Right lobe of liver (tissue), 6 donors: ENCODE data around the gene ELL. TPM values are rescaled to one million over a fixed set of nuclear protein-coding genes. Genes with fewer than 3 reads are reported as not detected.

ENCODE experiments used
- ATAC-seq, 4 donors: fragments of 200-7000 bp; cut with Tn5 transposase; one replicate each; pipeline ENCODE4 v1.9.1; 2020; ENCODE audit warnings: mild to moderate bottlenecking in 4 of 4, moderate library complexity in 4 of 4
- DNase-seq, 3 donors: peaks; one replicate each; pipeline ENCODE4 v3.0.0-alpha.2; 2020
- H3K27ac ChIP-seq, 3 donors: fragments of 200-600 bp; one replicate each; pipeline ENCODE4 v1.8.0; 2022
- H3K27me3 ChIP-seq, 2 donors: fragments of 200-600 bp; one replicate each; pipeline ENCODE4 v1.8.0; 2022
- H3K36me3 ChIP-seq, 4 donors: fragments of 200-600 bp; sonication (generic) in 1 of 4; one replicate each; pipeline versions ENCODE4 v1.5.1 to v1.8.0; 2017 to 2022; ENCODE audit warnings: control low read depth in 1 of 4
- H3K4me1 ChIP-seq, 4 donors: fragments of 200-600 bp; sonication (generic) in 1 of 4; one replicate each; pipeline versions ENCODE4 v1.5.1 to v1.8.0; 2017 to 2022; ENCODE audit warnings: control low read depth in 1 of 4
- H3K4me3 ChIP-seq, 3 donors: fragments of 200-600 bp; one replicate each; pipeline ENCODE4 v1.8.0; 2022
- H3K9me3 ChIP-seq, 4 donors: fragments of 200-600 bp; sonication (generic) in 1 of 4; one replicate each; pipeline versions ENCODE4 v1.5.1 to v1.8.0; 2017 to 2022; ENCODE audit warnings: control low read depth in 1 of 4
- CTCF ChIP-seq, 4 donors: fragments of 200-600 bp in 3 of 4; fragments of 450-650 bp in 1 of 4; IDR thresholded peaks; one replicate each; pipeline versions ENCODE4 v1.5.1 to v1.8.0; 2016 to 2022; ENCODE audit warnings: antibody characterized with exemption in 4 of 4, mild to moderate bottlenecking in 2 of 4
- POLR2A ChIP-seq: fragments of 450-650 bp; IDR thresholded peaks from one replicate; pipeline ENCODE4 v1.6.1; 2017; ENCODE audit warnings: antibody characterized with exemption, mild to moderate bottlenecking
- WGBS: methylation state at CpG from one replicate; pipeline ENCODE4 v1.1.6; 2018; ENCODE audit warnings: low coverage, low lambda C conversion rate; ENCODE audit not compliant: insufficient coverage; ENCODE audit errors: missing lambda C conversion rate; 5-methylcytosine and 5-hydroxymethylcytosine counted together
- intact Hi-C, 2 donors: fragments of 100-400 bp; cut with DNase I; formaldehyde crosslinking; loops; one replicate each; pipeline versions ENCODE4 v1.11.2 to v1.14.1; 2022
- total RNA-seq, 6 experiments: library from RNA; depleted of rRNA in 2 of 6; stranded (reverse); fragments of >200 nt in 2 of 6; fragmentation: NEBNext Ultra II Directional in 3 of 6; extraction: Animal tissue kit (Norgen Biotek cat#: 25700) in 3 of 6; gene quantifications; one replicate each; pipeline versions ENCODE4 v1.1.0 to v1.2.4, GENCODE V29; 2016 to 2023
- donor health status: DM: no; HTN: yes; CAD: no.
- donor health status: DM: no; HTN: no; CAD: no.
- donor health status: DM: no; HTN: no; CAD: no.
- donor health status: DM: no; HTN: yes; CAD: no.
- donor health status: DM: no; HTN: yes; CAD: no.

The ELL gene
- total RNA-seq, 6 experiments from 2014 or later, result 5.3 to 11.9 (median 8.6) TPM

DNA sequence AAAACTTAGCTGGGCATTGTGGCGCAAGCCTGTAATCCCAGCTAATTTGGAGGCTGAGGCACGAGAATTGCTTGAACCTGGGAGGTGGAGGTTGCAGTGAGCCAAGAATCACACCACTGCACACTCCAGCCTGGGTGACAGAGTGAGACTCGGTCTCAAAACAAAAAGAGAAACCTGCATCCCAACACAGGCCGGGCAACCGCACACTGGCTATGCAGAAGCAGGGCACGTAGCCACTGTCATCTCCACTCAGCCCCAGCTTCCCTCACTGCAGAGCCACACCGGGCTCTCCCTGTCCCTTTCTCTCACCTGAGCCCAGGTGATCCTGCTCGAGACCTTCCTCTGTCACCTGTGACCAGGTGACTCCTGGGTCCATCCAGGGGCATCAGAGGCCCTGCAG is 11.7 kb downstream of the ELL start:
- no peaks in the 10 kb centered on the region for H3K9me3 ChIP-seq
- DNase-seq (no peak), ATAC-seq (no peak)
- peaks cover 5 to 64% (median 35%) of the 10 kb centered on the region in 4 donors for H3K4me1 ChIP-seq
- no peak overlapping the region for H3K4me3 ChIP-seq
- 83% methylated on average over 4 of the region's 8 CpGs for WGBS
- no peak for TF ChIP-seq CTCF (IDR thresholded peaks at IDR 0.05)
- no peak for TF ChIP-seq POLR2A
- H3K27ac ChIP-seq, result peak overlapping the region in 1 of 3 donors; percentile 36
- no peaks in the 10 kb centered on the region for H3K36me3 ChIP-seq
- intact Hi-C loops, result loop anchor here in 1 of 2 donors (10.0 kb wide), 1 partner anchor 55 kb away; no protein-coding TSS in a partner anchor
- no peaks in the 10 kb centered on the region for H3K27me3 ChIP-seq

GRCh38 chr19:18508585-18508984 is 13.3 kb downstream of the ELL start:
- DNase-seq (no peak), ATAC-seq (no peak)
- TF ChIP-seq POLR2A, result no peak
- no peak for TF ChIP-seq CTCF (IDR thresholded peaks at IDR 0.05)
- Histone ChIP-seq H3K27me3 (no peaks in the 10 kb centered on the region), H3K27ac (peak overlapping the region in 2 of 3 donors; percentile 89 to 92), H3K4me3 (no peak overlapping the region), H3K4me1 (peaks cover 5 to 64% (median 39%) of the 10 kb centered on the region in 4 donors), H3K36me3 (no peaks in the 10 kb centered on the region), H3K9me3 (no peaks in the 10 kb centered on the region)
- intact Hi-C loops, result no loop called here
- WGBS, result 80% methylated on average over 1 of the region's 7 CpGs

DNA sequence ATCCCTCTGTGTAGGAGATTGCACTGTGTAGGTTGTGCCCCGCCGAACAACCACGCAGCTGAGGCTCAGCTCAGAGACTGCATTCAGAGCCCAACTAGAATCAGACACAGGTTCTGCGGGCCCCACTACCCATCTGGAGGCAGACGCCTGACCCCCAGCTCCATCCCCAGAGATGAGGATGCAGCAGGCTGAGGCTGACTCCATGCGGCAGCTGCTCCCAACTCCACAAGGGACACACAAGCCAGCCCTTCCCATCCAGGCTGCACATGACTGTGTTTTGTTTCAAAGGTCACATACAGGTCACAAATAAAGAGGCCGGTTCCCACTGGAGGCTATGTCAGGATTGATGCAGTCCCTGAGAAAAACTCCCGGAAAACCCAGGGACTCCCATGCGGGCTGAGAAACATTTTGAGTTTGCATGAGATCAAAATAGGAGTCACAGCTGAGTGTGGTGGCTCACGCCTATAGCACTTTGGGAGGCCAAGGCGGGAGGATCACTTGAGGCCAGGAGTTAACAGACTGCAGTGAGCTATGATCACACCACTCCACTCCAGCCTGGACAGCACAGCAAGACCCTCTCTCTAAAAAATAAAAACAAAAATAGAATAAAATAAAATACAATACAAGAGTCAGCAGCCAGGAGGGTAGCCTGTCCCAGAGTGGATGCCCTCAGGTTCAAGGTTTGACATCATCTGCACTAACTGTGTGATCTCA is 14.0 kb downstream of the ELL start:
- DNase-seq (peak in 2 of 3 donors; percentile 80 to 82), ATAC-seq (peak; percentile 44 to 67 (median 58))
- 45% methylated on average over 9 of the region's 11 CpGs for WGBS
- TF ChIP-seq POLR2A, result no peak
- peak in 2 of 4 donors; percentile 14 to 23 for TF ChIP-seq CTCF (IDR thresholded peaks at IDR 0.05)
- intact Hi-C loops, result no loop called here
- H3K4me3 ChIP-seq, result no peak overlapping the region
- H3K36me3 ChIP-seq, result no peaks in the 10 kb centered on the region
- H3K9me3 ChIP-seq, result no peaks in the 10 kb centered on the region
- peak overlapping the region in 2 of 3 donors; percentile 89 to 92 for H3K27ac ChIP-seq
- H3K27me3 ChIP-seq, result no peaks in the 10 kb centered on the region
- peaks cover 5 to 66% (median 43%) of the 10 kb centered on the region in 4 donors for H3K4me1 ChIP-seq

DNA sequence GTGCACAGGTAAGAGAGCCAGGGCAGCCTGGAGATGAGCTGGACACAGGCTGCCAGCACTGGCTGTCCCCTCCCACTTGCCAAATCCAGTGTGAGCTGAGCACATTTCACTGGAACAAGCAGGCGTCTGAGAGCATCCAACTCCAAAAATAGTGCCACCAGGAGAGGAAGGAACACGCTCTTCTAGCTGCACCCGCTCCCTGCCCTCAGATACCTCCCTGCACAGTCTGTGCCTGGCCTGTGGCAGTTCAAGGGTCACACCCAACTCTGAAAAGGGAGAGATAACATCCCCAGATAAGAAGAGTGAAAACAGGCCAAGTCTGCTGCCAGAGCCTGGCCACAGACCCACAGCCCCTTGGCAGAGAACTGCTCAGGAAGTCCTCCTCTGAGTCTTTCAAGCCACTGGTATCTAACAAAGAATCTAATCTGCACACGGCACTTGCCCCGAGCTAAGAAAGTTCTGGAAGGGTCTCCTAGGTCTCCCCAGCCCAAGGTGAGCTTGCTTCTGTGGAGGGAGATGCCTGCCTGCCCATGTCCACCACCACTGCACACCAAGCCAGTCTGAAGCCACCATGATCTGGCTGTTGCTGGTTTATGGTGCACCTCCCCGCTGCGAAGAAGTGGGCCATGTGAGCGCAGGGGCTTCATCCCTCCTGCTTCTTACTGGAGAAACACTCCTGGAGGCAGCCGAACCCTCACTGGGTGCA is 14.7 kb downstream of the ELL start:
- WGBS, result 0% methylated on average over 3 of the region's 9 CpGs
- intact Hi-C loops, result no loop called here
- peak overlapping the region; percentile 10 to 92 (median 89) for H3K27ac ChIP-seq
- DNase-seq (peak in 2 of 3 donors; percentile 85 to 88), ATAC-seq (peak; percentile 8 to 68 (median 60))
- no peaks in the 10 kb centered on the region for H3K36me3 ChIP-seq
- H3K4me1 ChIP-seq, result peaks cover 5 to 73% (median 48%) of the 10 kb centered on the region in 4 donors
- H3K4me3 ChIP-seq, result no peak overlapping the region
- no peaks in the 10 kb centered on the region for H3K9me3 ChIP-seq
- no peak for TF ChIP-seq CTCF (IDR thresholded peaks at IDR 0.05)
- no peak for TF ChIP-seq POLR2A
- H3K27me3 ChIP-seq, result no peaks in the 10 kb centered on the region
